MCF 10A (cell line): ENCODE measurements around the gene TRIM67. TPM values are rescaled to one million over a fixed set of nuclear protein-coding genes. Genes with fewer than 3 reads are reported as not detected.
"Not testable (repeated sequence)": the region's sequence is repeated elsewhere in the genome, so short reads cannot be mapped to it uniquely, and the experiment has no call there.

Source experiments
- BruUV-seq: library from RNA; stranded (reverse); fragments of 400-500 nt; replicated peaks from 2 replicates; lab custom pipeline; 2021; lab: Mats Ljungman, UMichigan
- CTCF ChIA-PET: fragments of 300-600 bp; sonication (Branson Sonifier 250); formaldehyde crosslinking; extraction: SDS; loops from one replicate; lab custom pipeline; 2021; ENCODE audit warnings: antibody characterized with exemption, inconsistent platforms; lab: Yijun Ruan, JAX
- POLR2A ChIA-PET: fragments of 300-600, 350-650 bp; sonication (Branson Sonifier 250); formaldehyde crosslinking; extraction: SDS; loops from one replicate; lab custom pipeline; 2020; ENCODE audit warnings: antibody characterized with exemption, inconsistent platforms; lab: Yijun Ruan, JAX
- DNase-seq: peaks from one replicate; pipeline ENCODE4 v3.0.0-alpha.2; 2018; ENCODE audit not compliant: unreplicated experiment
- H3K27ac Mint-ChIP-seq: one replicate; pipeline ENCODE4 v1.8.0; 2022; ENCODE audit warnings: mild to moderate bottlenecking, low read depth, mixed read lengths; ENCODE audit not compliant: unreplicated experiment
- H3K27me3 Mint-ChIP-seq: one replicate; pipeline ENCODE4 v1.8.0; 2022; ENCODE audit warnings: mixed read lengths; ENCODE audit not compliant: insufficient read depth, unreplicated experiment
- H3K36me3 Mint-ChIP-seq: one replicate; pipeline ENCODE4 v1.8.0; 2022; ENCODE audit warnings: mild to moderate bottlenecking, moderate library complexity, mixed read lengths; ENCODE audit not compliant: insufficient read depth, unreplicated experiment
- H3K4me1 Mint-ChIP-seq: one replicate; pipeline ENCODE4 v1.8.0; 2022; ENCODE audit warnings: mixed read lengths; ENCODE audit not compliant: insufficient read depth, unreplicated experiment
- H3K4me3 Mint-ChIP-seq: one replicate; pipeline ENCODE4 v1.8.0; 2022; ENCODE audit warnings: mild to moderate bottlenecking, moderate library complexity, mixed read lengths; ENCODE audit not compliant: unreplicated experiment
- H3K9me3 Mint-ChIP-seq: one replicate; pipeline ENCODE4 v1.8.0; 2022; ENCODE audit warnings: mixed read lengths; ENCODE audit not compliant: unreplicated experiment
- CTCF ChIP-seq: fragments of 200-600 bp; IDR thresholded peaks from one replicate; pipeline ENCODE4 v1.8.0; 2022; ENCODE audit warnings: antibody characterized with exemption, mild to moderate bottlenecking; ENCODE audit not compliant: unreplicated experiment
- intact Hi-C: fragments of 100-400 bp; cut with micrococcal nuclease; formaldehyde crosslinking; loops from 2 replicates; pipeline ENCODE4 v1.14.1; 2022
- total RNA-seq: library from RNA; stranded (reverse); gene quantifications from 2 replicates; pipeline ENCODE4 v1.2.3, GENCODE V29; 2022

Gene TRIM67
- total RNA-seq, 1 experiment from 2014 or later: not detected

GRCh38 chr1:231210126-231210525, 48.3 kb downstream of the TRIM67 start:
- H3K27ac Mint-ChIP-seq: no peak overlapping the region
- no peak for DNase-seq
- TF ChIP-seq CTCF: no peak
- no peaks in the 10 kb centered on the region for H3K9me3 Mint-ChIP-seq
- H3K27me3 Mint-ChIP-seq: peaks cover 4% of the 10 kb centered on the region
- H3K36me3 Mint-ChIP-seq: no peaks in the 10 kb centered on the region
- ChIA-PET POLR2A (interaction anchor here (1.5 to 1.8 kb wide), 2 partner anchors 170 to 193 kb away, joined by 3 to 4 read pairs; partner anchors contain the start of gene FAM89A), CTCF (interaction anchor here (0.6 to 4.0 kb wide), 54 partner anchors 9 to 527 kb away, joined by 3 to 69 read pairs (median 5); partner anchors contain the start of genes ARV1 and TTC13)
- no TSS peak for BruUV-seq
- H3K4me3 Mint-ChIP-seq: no peak overlapping the region
- intact Hi-C loops: loop anchor here (2.0 to 5.0 kb wide), 4 partner anchors 117 to 528 kb away; partner anchors contain the start of genes ARV1 and TTC13
- peaks cover 6% of the 10 kb centered on the region for H3K4me1 Mint-ChIP-seq

- TF ChIP-seq CTCF: peak; percentile 100
- H3K4me3 Mint-ChIP-seq: peak overlapping the region; percentile 77
- BruUV-seq: no TSS peak
Observed at GRCh38 chr1:231211005-231211857, 49.4 kb downstream of the TRIM67 start.

GRCh38 chr1:231212301-231212700, 50.4 kb downstream of the TRIM67 start:
- DNase-seq, H3K4me3 Mint-ChIP-seq, H3K27me3 Mint-ChIP-seq, H3K36me3 Mint-ChIP-seq, BruUV-seq, H3K9me3 Mint-ChIP-seq, H3K27ac Mint-ChIP-seq: not testable (repeated sequence)
- H3K4me1 Mint-ChIP-seq: peaks cover 19% of the 10 kb centered on the region
- intact Hi-C loops: loop anchor here (5.0 kb wide), 2 partner anchors 380 to 530 kb away; no protein-coding TSS in a partner anchor
- ChIA-PET CTCF (interaction anchor here (0.5 to 4.0 kb wide), 37 partner anchors 8 to 582 kb away, joined by 3 to 69 read pairs (median 4); no protein-coding TSS in a partner anchor), POLR2A (interaction anchor here (1.4 to 1.6 kb wide), 2 partner anchors 28 to 233 kb away, joined by 5 to 8 read pairs; partner anchors contain the start of genes ARV1 and TTC13)

More at GRCh38 chr1:231211005-231211857, 49.4 kb downstream of the TRIM67 start:
- Mint-ChIP-seq H3K36me3 (no peaks in the 10 kb centered on the region), H3K9me3 (no peaks in the 10 kb centered on the region), H3K27ac (peak overlapping the region; percentile 70), H3K27me3 (no peaks in the 10 kb centered on the region), H3K4me1 (peaks cover 10% of the 10 kb centered on the region)
- peak; percentile 94 for DNase-seq
- intact Hi-C loops: loop anchor here (1.0 to 5.0 kb wide), 8 partner anchors 118 to 579 kb away; partner anchors contain the start of genes ARV1 and TTC13
- ChIA-PET CTCF (interaction anchor here (0.5 to 4.0 kb wide), 78 partner anchors 9 to 1949 kb away, joined by 3 to 69 read pairs (median 4); partner anchors contain the start of genes ARV1, FAM89A and TTC13), POLR2A (interaction anchor here (1.3 to 1.8 kb wide), 5 partner anchors 29 to 232 kb away, joined by 3 to 8 read pairs (median 4); partner anchors contain the start of genes ARV1, FAM89A and TTC13)

GRCh38 chr1:231213831-231214573, 52.1 kb downstream of the TRIM67 start:
- BruUV-seq: no TSS peak
- CTCF ChIA-PET: interaction anchor here (0.5 to 2.8 kb wide), 9 partner anchors 20 to 821 kb away, joined by 3 to 20 read pairs (median 3); no protein-coding TSS in a partner anchor
- intact Hi-C loops: loop anchor here (5.0 kb wide), 2 partner anchors 378 to 532 kb away; no protein-coding TSS in a partner anchor
- H3K27ac Mint-ChIP-seq: no peak overlapping the region
- no peak overlapping the region for H3K4me3 Mint-ChIP-seq
- no peaks in the 10 kb centered on the region for H3K9me3 Mint-ChIP-seq
- H3K27me3 Mint-ChIP-seq: no peaks in the 10 kb centered on the region
- peaks cover 21% of the 10 kb centered on the region for H3K4me1 Mint-ChIP-seq
- POLR2A ChIA-PET: interaction anchor here (3.1 kb wide), 1 partner anchor 235 kb away, joined by 15 read pairs; the partner anchor contains the start of genes ARV1 and TTC13
- no peaks in the 10 kb centered on the region for H3K36me3 Mint-ChIP-seq
- no peak for TF ChIP-seq CTCF
- no peak for DNase-seq
